ENCODE data around the gene RUVBL2. TPM values are rescaled to one million over a fixed set of nuclear protein-coding genes. Genes with fewer than 3 reads are reported as not detected.

The RUVBL2 gene
- total RNA-seq, 1 donor from 2014 or later: 80.6 TPM

DNA sequence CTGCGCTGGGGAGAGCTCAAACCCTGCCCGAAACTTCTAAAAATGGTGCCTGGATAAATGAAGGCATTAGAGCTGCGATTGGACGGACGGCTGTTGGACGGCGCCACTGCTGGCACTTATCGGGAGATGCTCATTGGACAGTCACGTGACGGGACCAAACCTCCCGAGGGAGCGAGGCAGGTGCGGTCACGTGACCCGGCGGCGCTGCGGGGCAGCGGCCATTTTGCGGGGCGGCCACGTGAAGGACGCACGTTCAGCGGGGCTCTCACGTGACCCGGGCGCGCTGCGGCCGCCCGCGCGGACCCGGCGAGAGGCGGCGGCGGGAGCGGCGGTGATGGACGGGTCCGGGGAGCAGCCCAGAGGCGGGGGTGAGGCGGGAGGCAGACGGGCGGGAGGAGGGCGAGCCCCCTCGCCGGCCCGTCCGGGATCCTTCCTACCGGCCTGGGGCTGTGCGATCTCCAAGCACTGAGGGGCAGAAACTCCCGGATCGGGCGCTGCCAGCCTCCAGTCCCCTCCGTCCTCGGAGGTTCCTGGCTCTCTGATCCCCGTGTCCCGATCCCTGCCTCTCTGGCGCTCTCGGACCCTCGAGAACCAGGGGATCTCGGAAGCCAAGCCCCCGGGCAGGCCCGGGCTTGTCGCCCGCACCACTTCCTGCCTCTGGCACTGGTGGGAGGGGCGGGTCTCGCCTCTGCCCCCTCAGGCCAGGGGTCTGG lies 38.9 kb upstream of the RUVBL2 start, which contains the start of gene BAX:
Gene BAX, plus strand, starts transcription at position 281 of the 713 bp plus-strand sequence. Its CDS starts 54 bp downstream, at position 335.
- TF ChIP-seq CTCF (IDR thresholded peaks at IDR 0.05; ENCODE audit: unreplicated experiment): no peak
- peak within 1 kb of the TSS; percentile 94 for H3K27ac Mint-ChIP-seq (ENCODE audit: unreplicated experiment)

DNA sequence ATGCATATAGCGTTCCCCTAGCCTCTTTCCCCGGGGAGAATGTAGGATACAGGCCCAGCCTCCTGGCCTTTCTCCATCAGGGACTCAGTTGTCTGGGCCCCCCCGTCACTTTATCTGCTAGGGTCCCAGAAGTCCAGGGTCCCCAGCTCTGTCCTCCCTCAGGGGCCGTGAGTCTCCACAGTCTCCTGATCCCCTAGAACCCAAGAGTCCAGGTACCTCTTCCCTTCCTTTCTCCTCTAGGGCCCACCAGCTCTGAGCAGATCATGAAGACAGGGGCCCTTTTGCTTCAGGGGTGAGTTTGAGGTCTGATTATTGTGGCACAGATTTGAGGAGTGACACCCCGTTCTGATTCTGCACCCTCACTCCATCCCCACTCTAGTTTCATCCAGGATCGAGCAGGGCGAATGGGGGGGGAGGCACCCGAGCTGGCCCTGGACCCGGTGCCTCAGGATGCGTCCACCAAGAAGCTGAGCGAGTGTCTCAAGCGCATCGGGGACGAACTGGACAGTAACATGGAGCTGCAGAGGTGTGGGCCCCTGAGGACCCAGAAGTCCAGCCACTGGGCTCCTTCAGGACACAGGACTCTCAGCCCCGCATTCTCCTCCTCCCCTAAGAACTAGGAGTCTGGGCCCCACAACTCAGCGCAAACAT lies 38.3 kb upstream of the RUVBL2 start:
- H3K4me1 Mint-ChIP-seq (ENCODE audit: unreplicated experiment): peaks cover 22% of the 10 kb centered on the region
- DNase-seq (ENCODE audit: low spot score): no peak
- H3K27ac Mint-ChIP-seq (ENCODE audit: unreplicated experiment): peak overlapping the region; percentile 94
- peaks cover 3% of the 10 kb centered on the region for H3K27me3 Mint-ChIP-seq (ENCODE audit: unreplicated experiment)
- peak overlapping the region; percentile 93 for H3K4me3 Mint-ChIP-seq (ENCODE audit: unreplicated experiment)
- TF ChIP-seq CTCF (IDR thresholded peaks at IDR 0.05; ENCODE audit: unreplicated experiment): no peak
- no peaks in the 10 kb centered on the region for H3K9me3 Mint-ChIP-seq (ENCODE audit: unreplicated experiment)
- peaks cover 22% of the 10 kb centered on the region for H3K36me3 Mint-ChIP-seq (ENCODE audit: low read depth, unreplicated experiment)

More for the DNA sequence above, 38.9 kb upstream of the RUVBL2 start, which contains the start of gene BAX:
- DNase-seq (ENCODE audit: low spot score): peak; percentile 97
- Mint-ChIP-seq H3K9me3 (ENCODE audit: unreplicated experiment) (no peaks in the 10 kb centered on the region), H3K27me3 (ENCODE audit: unreplicated experiment) (peaks cover 3% of the 10 kb centered on the region), H3K36me3 (ENCODE audit: low read depth, unreplicated experiment) (peaks cover 22% of the 10 kb centered on the region), H3K4me1 (ENCODE audit: unreplicated experiment) (peaks cover 29% of the 10 kb centered on the region), H3K4me3 (ENCODE audit: unreplicated experiment) (peak within 1 kb of the TSS; percentile 93)

DNA sequence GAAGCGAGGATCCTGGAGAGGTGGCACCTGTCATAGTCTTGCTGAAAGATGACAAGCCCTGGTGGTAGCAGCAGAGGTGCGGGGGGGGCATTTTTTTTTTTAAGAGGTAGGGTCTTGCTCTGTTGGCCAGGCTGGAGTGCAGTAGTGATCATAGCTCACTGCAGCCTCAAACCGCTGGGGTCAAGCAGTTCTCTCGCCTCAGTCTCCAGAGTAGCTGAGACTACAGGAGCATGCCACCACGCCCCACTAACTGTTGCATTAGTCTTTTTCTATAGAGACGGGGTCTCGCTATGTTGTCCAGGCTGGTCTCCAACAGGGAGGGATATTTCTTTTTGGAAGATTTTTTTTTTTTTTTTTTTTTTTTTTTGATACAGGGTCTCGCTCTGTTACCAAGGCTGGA lies 35.7 kb upstream of the RUVBL2 start:
- Mint-ChIP-seq H3K36me3 (ENCODE audit: low read depth, unreplicated experiment) (peaks cover 26% of the 10 kb centered on the region), H3K27me3 (ENCODE audit: unreplicated experiment) (peaks cover 10% of the 10 kb centered on the region), H3K9me3 (ENCODE audit: unreplicated experiment) (no peaks in the 10 kb centered on the region), H3K27ac (ENCODE audit: unreplicated experiment) (no peak overlapping the region), H3K4me1 (ENCODE audit: unreplicated experiment) (peaks cover 33% of the 10 kb centered on the region), H3K4me3 (ENCODE audit: unreplicated experiment) (peak overlapping the region; percentile 72)
- no peak for TF ChIP-seq CTCF (IDR thresholded peaks at IDR 0.05; ENCODE audit: unreplicated experiment)
- no peak for DNase-seq (ENCODE audit: low spot score)

DNA sequence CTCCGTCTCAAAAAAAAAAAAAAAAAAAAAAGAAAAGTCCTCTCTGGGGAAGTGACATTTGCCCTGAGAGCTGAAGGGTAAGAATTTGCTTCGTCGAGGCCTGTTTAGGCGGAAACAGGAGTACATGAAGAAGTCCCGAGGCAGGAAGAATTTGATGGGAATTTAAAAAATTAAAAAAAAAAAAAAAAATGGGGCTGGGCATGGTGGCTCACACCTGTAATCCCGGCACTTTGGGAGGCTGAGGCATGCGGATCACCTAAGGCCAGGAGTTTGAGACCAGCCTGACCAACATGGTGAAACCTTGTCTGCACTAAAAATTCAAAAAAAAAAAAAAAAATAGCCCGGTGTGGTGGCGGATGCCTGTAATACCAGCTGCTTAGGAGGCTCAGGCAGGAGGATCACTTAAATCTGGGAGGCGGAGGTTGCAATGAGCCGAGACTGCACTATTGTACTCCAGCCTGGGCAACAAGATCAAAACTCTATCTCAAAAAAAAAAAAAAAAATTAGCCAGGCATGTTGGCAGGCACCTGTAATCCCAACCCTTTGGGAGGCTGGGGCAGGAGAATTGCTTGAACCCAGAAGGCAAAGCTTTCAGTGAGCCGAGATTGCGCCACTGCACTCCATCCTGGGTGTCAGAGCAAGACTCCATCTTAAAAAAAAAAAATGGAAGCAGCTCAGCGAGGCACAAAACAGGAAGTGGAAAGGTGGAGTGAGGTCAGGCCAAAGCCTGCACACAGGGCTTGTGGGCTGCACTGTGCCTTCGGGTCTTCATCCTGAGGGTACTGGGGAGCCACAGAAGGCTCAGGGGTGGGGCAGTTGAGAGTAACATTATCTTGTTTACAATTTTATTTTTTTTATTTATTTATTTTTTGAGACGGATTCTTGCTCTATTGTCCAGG lies 34.1 kb upstream of the RUVBL2 start:
- no peak for DNase-seq (ENCODE audit: low spot score)
- H3K4me3 Mint-ChIP-seq (ENCODE audit: unreplicated experiment): no peak overlapping the region
- no peaks in the 10 kb centered on the region for H3K9me3 Mint-ChIP-seq (ENCODE audit: unreplicated experiment)
- no peak for TF ChIP-seq CTCF (IDR thresholded peaks at IDR 0.05; ENCODE audit: unreplicated experiment)
- H3K4me1 Mint-ChIP-seq (ENCODE audit: unreplicated experiment): peaks cover 44% of the 10 kb centered on the region
- peaks cover 26% of the 10 kb centered on the region for H3K36me3 Mint-ChIP-seq (ENCODE audit: low read depth, unreplicated experiment)
- no peak overlapping the region for H3K27ac Mint-ChIP-seq (ENCODE audit: unreplicated experiment)
- peaks cover 16% of the 10 kb centered on the region for H3K27me3 Mint-ChIP-seq (ENCODE audit: unreplicated experiment)

Data from endothelial cell (in vitro differentiated cells).